B cell (primary cell): ENCODE results near the gene CNTF. TPM values are rescaled to one million over a fixed set of nuclear protein-coding genes. Genes with fewer than 3 reads are reported as not detected.

Experiments
- ATAC-seq: fragments of 200-7000 bp; cut with Tn5 transposase; one replicate; pipeline ENCODE4 v1.10.0; 2021; ENCODE audit warnings: low read depth, mild to moderate bottlenecking, moderate number of reproducible peaks, moderate library complexity
- CTCF ChIA-PET: fragments of 350-600 bp; sonication (Branson Sonifier 250); formaldehyde crosslinking; loops from one replicate; lab custom pipeline; 2021; ENCODE audit warnings: antibody characterized with exemption, inconsistent platforms; lab: Charles Lee
- POLR2A ChIA-PET: fragments of 350-600 bp; sonication (Branson Sonifier 250); formaldehyde crosslinking; loops from one replicate; lab custom pipeline; 2021; ENCODE audit warnings: antibody characterized with exemption; lab: Charles Lee
- DNase-seq: peaks from one replicate; pipeline ENCODE4 v3.0.0; 2013
- H2AFZ ChIP-seq: 2 replicates; pipeline ENCODE4 v1.6.1; 2012; ENCODE audit warnings: mild to moderate bottlenecking, low read depth, low read length; ENCODE audit not compliant: insufficient read depth, poor library complexity, severe bottlenecking
- H3K27ac ChIP-seq, 2 donors: 1 replicate in 1 of 2; 2 replicates in 1 of 2; pipeline ENCODE4 v1.5.1; 2012 to 2013; ENCODE audit warnings: low read length in 2 of 2, mild to moderate bottlenecking in 2 of 2, moderate library complexity in 1 of 2
- H3K27me3 ChIP-seq, 4 experiments: fragments of 200-600 bp in 1 of 4; sonication (generic) in 1 of 4; replicated peaks in 1 of 4; 1 replicate in 2 of 4; 2 replicates in 2 of 4; pipeline versions ENCODE4 v1.6.1 to v1.7.0; 2013 to 2016; ENCODE audit warnings: low read length in 3 of 4, mild to moderate bottlenecking in 2 of 4, mixed read lengths in 1 of 4, moderate library complexity in 1 of 4; ENCODE audit not compliant: insufficient read depth in 4 of 4, control insufficient read depth in 3 of 4; ENCODE audit errors: control extremely low read depth in 1 of 4
- H3K36me3 ChIP-seq, 2 experiments: replicated peaks in 1 of 2; 1 replicate in 1 of 2; 2 replicates in 1 of 2; pipeline versions ENCODE4 v1.6.1 to v1.7.1; 2013; ENCODE audit warnings: low read length in 1 of 2; ENCODE audit not compliant: insufficient read depth in 2 of 2, control insufficient read depth in 1 of 2; ENCODE audit errors: control extremely low read depth in 1 of 2, extremely low read depth in 1 of 2
- H3K4me1 ChIP-seq, 2 donors: fragments of 200-600 bp in 1 of 2; sonication (generic) in 1 of 2; 1 replicate in 1 of 2; 2 replicates in 1 of 2; pipeline versions ENCODE4 v1.5.1 to v1.6.1; 2013 to 2017; ENCODE audit warnings: low read length in 2 of 2; ENCODE audit not compliant: control insufficient read depth in 2 of 2, insufficient read depth in 2 of 2
- H3K4me2 ChIP-seq: replicated peaks from 2 replicates; pipeline ENCODE3; 2012; ENCODE audit warnings: mild to moderate bottlenecking, low read depth, low read length; ENCODE audit not compliant: poor library complexity, severe bottlenecking
- H3K4me3 ChIP-seq, 5 experiments: fragments of 200-600 bp in 1 of 5; sonication (generic) in 1 of 5; 1 replicate in 3 of 5; 2 replicates in 2 of 5; pipeline versions ENCODE4 v1.5.1 to v1.7.0; 2011 to 2016; ENCODE audit warnings: low read length in 4 of 5, mild to moderate bottlenecking in 4 of 5, low read depth in 2 of 5, control low read depth in 1 of 5, moderate library complexity in 1 of 5; ENCODE audit not compliant: insufficient read depth in 1 of 5; ENCODE audit errors: control extremely low read depth in 1 of 5, extremely low read depth in 1 of 5
- H3K79me2 ChIP-seq: fragments of 200-600 bp; sonication (generic); one replicate; pipeline ENCODE4 v1.6.0; 2016; ENCODE audit warnings: low read length; ENCODE audit not compliant: control insufficient read depth, insufficient read depth
- H3K9ac ChIP-seq: fragments of 200-600 bp; sonication (generic); 2 replicates; pipeline ENCODE4 v1.6.1; 2017; ENCODE audit warnings: mild to moderate bottlenecking, low read length, moderate library complexity
- H3K9me3 ChIP-seq, 3 donors: one replicate each; pipeline versions ENCODE4 v1.6.1 to v1.7.1; 2013; ENCODE audit warnings: low read length in 2 of 3; ENCODE audit not compliant: control insufficient read depth in 2 of 3, insufficient read depth in 1 of 3; ENCODE audit errors: control extremely low read depth in 1 of 3
- H4K20me1 ChIP-seq: 2 replicates; pipeline ENCODE4 v1.6.0; 2012; ENCODE audit warnings: mild to moderate bottlenecking, low read length; ENCODE audit not compliant: insufficient read depth, control insufficient read depth, poor library complexity, severe bottlenecking
- H3K27ac Mint-ChIP-seq: one replicate; pipeline ENCODE4 v1.8.0; 2021; ENCODE audit warnings: mixed read lengths
- H3K27me3 Mint-ChIP-seq: one replicate; pipeline ENCODE4 v1.8.0; 2021; ENCODE audit warnings: mixed read lengths
- H3K4me1 Mint-ChIP-seq: one replicate; pipeline ENCODE4 v1.8.0; 2021; ENCODE audit warnings: mixed read lengths
- H3K4me3 Mint-ChIP-seq: one replicate; pipeline ENCODE4 v1.8.0; 2021; ENCODE audit warnings: mixed read lengths
- H3K9me3 Mint-ChIP-seq: one replicate; pipeline ENCODE4 v1.8.0; 2022; ENCODE audit warnings: mixed read lengths; ENCODE audit not compliant: insufficient read depth
- CTCF ChIP-seq: fragments of 200-600 bp; IDR thresholded peaks from one replicate; pipeline ENCODE4 v1.8.0; 2022; ENCODE audit warnings: antibody characterized with exemption, mild to moderate bottlenecking
- EZH2 ChIP-seq: IDR thresholded peaks from 2 replicates; pipeline ENCODE4 v1.6.1; 2012; ENCODE audit warnings: borderline replicate concordance, low read depth, mild to moderate bottlenecking, moderate library complexity, low read length; ENCODE audit not compliant: insufficient read depth, poor library complexity, severe bottlenecking
- WGBS: methylation state at CpG from one replicate; pipeline ENCODE4 v1.1.5; 2013; ENCODE audit warnings: missing lambda C conversion rate; ENCODE audit not compliant: insufficient coverage; 5-methylcytosine and 5-hydroxymethylcytosine counted together
- intact Hi-C: fragments of 100-400 bp; cut with micrococcal nuclease; formaldehyde crosslinking; loops from one replicate; pipeline ENCODE4 v1.10.0; 2022
- polyA plus RNA-seq: library from polyadenylated mRNA; depleted of rRNA; stranded (reverse); fragments of >200 nt; gene quantifications from 2 replicates; pipeline ENCODE4 v1.2.3, GENCODE V29; 2012
- total RNA-seq, 2 donors: library from RNA; stranded (reverse); fragments of 120-200 nt in 1 of 2; gene quantifications; 1 replicate in 1 of 2; 2 replicates in 1 of 2; pipeline versions ENCODE4 v1.2.3 to v1.2.4, GENCODE V29; 2013 to 2022

The CNTF gene
- total and polyA plus RNA-seq, 2 donors (not counting 1 experiment from before 2014, with no cell fraction given): 1.4 to 4.8 TPM

- no peaks in the 10 kb centered on the region for H3K9me3 ChIP-seq
- H3K36me3 ChIP-seq: no peaks in the 10 kb centered on the region
- no peak for ATAC-seq
- no peaks in the 10 kb centered on the region for H3K4me1 Mint-ChIP-seq
- peaks cover 0 to 6% (median 0%) of the 10 kb centered on the region in 4 experiments for H3K27me3 ChIP-seq
- H3K4me3 Mint-ChIP-seq: no peak overlapping the region
- no peaks in the 10 kb centered on the region for H3K4me1 ChIP-seq
- no peak overlapping the region for H2AFZ ChIP-seq
- H3K79me2 ChIP-seq: no peaks in the 10 kb centered on the region
- ChIA-PET CTCF (interaction anchor here (0.9 to 7.7 kb wide), 6 partner anchors 19 to 486 kb away, joined by 3 to 65 read pairs (median 8); no protein-coding TSS in a partner anchor), POLR2A (no interaction called here)
- H3K9ac ChIP-seq: no peak overlapping the region
- TF ChIP-seq EZH2 (no peak), CTCF (no peak)
- no peak overlapping the region for H3K4me3 ChIP-seq
- H3K27me3 Mint-ChIP-seq: no peaks in the 10 kb centered on the region
- H4K20me1 ChIP-seq: no peaks in the 10 kb centered on the region
- DNase-seq: no peak
- H3K27ac Mint-ChIP-seq: no peak overlapping the region
- no peak overlapping the region for H3K27ac ChIP-seq
- 90% methylated on average over 3 of the region's 6 CpGs for WGBS
- intact Hi-C loops: no loop called here
- H3K9me3 Mint-ChIP-seq: no peaks in the 10 kb centered on the region
- H3K4me2 ChIP-seq: no peak overlapping the region
These were observed 49.6 kb downstream of the CNTF start for GRCh38 chr11:58671983-58672633.

- POLR2A ChIA-PET: interaction anchor here (0.9 kb wide), 1 partner anchor 98 kb away, joined by 3 read pairs; no protein-coding TSS in a partner anchor
- no peak overlapping the region for H3K4me2 ChIP-seq
- H3K9ac ChIP-seq: no peak overlapping the region
These were observed 52.1 kb downstream of the CNTF start for GRCh38 chr11:58674609-58675008.

More at GRCh38 chr11:58674609-58675008, 52.1 kb downstream of the CNTF start:
- H3K36me3 ChIP-seq: no peaks in the 10 kb centered on the region
- no peak for TF ChIP-seq CTCF
- no peak for TF ChIP-seq EZH2
- H3K79me2 ChIP-seq: no peaks in the 10 kb centered on the region
- no peaks in the 10 kb centered on the region for H3K4me1 ChIP-seq
- ATAC-seq (no peak), DNase-seq (no peak)
- Mint-ChIP-seq H3K27ac (no peak overlapping the region), H3K27me3 (peaks cover 12% of the 10 kb centered on the region), H3K9me3 (no peaks in the 10 kb centered on the region), H3K4me1 (no peaks in the 10 kb centered on the region), H3K4me3 (no peak overlapping the region)
- WGBS: 97% methylated on average over 12 of the region's 12 CpGs
- no peak overlapping the region for H3K27ac ChIP-seq
- H3K4me3 ChIP-seq: no peak overlapping the region
- CTCF ChIA-PET: interaction anchor here (0.9 to 7.7 kb wide), 12 partner anchors 10 to 1217 kb away, joined by 3 to 65 read pairs (median 4); no protein-coding TSS in a partner anchor
- no peak overlapping the region for H2AFZ ChIP-seq
- no peaks in the 10 kb centered on the region for H4K20me1 ChIP-seq
- H3K27me3 ChIP-seq: peaks cover 0 to 9% (median 0%) of the 10 kb centered on the region in 4 experiments
- intact Hi-C loops: loop anchor here (1.0 kb wide), 2 partner anchors 20 to 462 kb away; no protein-coding TSS in a partner anchor
- H3K9me3 ChIP-seq: no peaks in the 10 kb centered on the region
